HEK293 (cell line): Measurements from ENCODE around the gene ARHGEF2.

Source experiments
- CTCF ChIA-PET: fragments of 350-600 bp; formaldehyde crosslinking; extraction: SDS; loops from one replicate; lab custom pipeline; 2021; ENCODE audit warnings: antibody characterized with exemption; lab: Yijun Ruan, JAX
- POLR2A ChIA-PET: fragments of 300-600 bp; formaldehyde crosslinking; extraction: SDS; loops from one replicate; lab custom pipeline; 2020; ENCODE audit warnings: antibody characterized with exemption, inconsistent platforms; lab: Yijun Ruan, JAX
- H3K27ac ChIP-seq: fragments of 200-500 bp; sonication (Bioruptor generic); 2 replicates; pipeline ENCODE4 v1.5.1; 2014; ENCODE audit warnings: low read depth, low read length, control low read depth, inconsistent platforms; ENCODE audit errors: extremely low read depth
- H3K36me3 ChIP-seq, 2 experiments: fragments of 200-500 bp in 1 of 2; sonication (Bioruptor generic) in 1 of 2; 1 replicate in 1 of 2; 2 replicates in 1 of 2; pipeline ENCODE4 v1.5.1; 2014 to 2017; ENCODE audit warnings: inconsistent platforms in 2 of 2, low read length in 2 of 2; ENCODE audit not compliant: control insufficient read depth in 2 of 2, insufficient read depth in 1 of 2
- H3K4me1 ChIP-seq: fragments of 200-500 bp; sonication (Bioruptor generic); 2 replicates; pipeline ENCODE4 v1.5.1; 2014; ENCODE audit warnings: mild to moderate bottlenecking, low read length, inconsistent platforms; ENCODE audit not compliant: control insufficient read depth, insufficient read depth
- H3K4me3 ChIP-seq: 2 replicates; pipeline ENCODE4 v1.5.1; 2011; ENCODE audit warnings: low read depth, mild to moderate bottlenecking, control low read depth, low read length, moderate library complexity
- H3K9me3 ChIP-seq: fragments of 200-500 bp; sonication (Bioruptor generic); 2 replicates; pipeline ENCODE4 v1.5.1; 2014; ENCODE audit warnings: low read depth, low read length, inconsistent platforms; ENCODE audit not compliant: control insufficient read depth, insufficient read depth
- CTCF ChIP-seq: fragments of 450-650 bp; formaldehyde crosslinking; IDR thresholded peaks from 2 replicates; pipeline ENCODE4 v1.5.1; 2016; ENCODE audit warnings: missing biosample characterization, missing genetic modification characterization
- FEZF1 ChIP-seq: fragments of 450-650 bp; formaldehyde crosslinking; IDR thresholded peaks from 2 replicates; pipeline ENCODE4 v1.5.1; 2016; ENCODE audit warnings: missing biosample characterization, missing genetic modification characterization
- IKZF3 ChIP-seq: fragments of 450-650 bp; IDR thresholded peaks from 2 replicates; pipeline ENCODE4 v1.5.0; 2018; ENCODE audit warnings: missing biosample characterization, mild to moderate bottlenecking, missing genetic modification characterization, moderate library complexity
- KLF8 ChIP-seq: fragments of 450-650 bp; formaldehyde crosslinking; IDR thresholded peaks from 2 replicates; pipeline ENCODE4 v1.5.1; 2016; ENCODE audit warnings: missing biosample characterization, missing genetic modification characterization
- PRDM1 ChIP-seq: fragments of 450-650 bp; formaldehyde crosslinking; IDR thresholded peaks from 2 replicates; pipeline ENCODE4; 2016; ENCODE audit warnings: missing biosample characterization, missing genetic modification characterization
- YY2 ChIP-seq: fragments of 450-650 bp; formaldehyde crosslinking; IDR thresholded peaks from 2 replicates; pipeline ENCODE4 v1.5.1; 2016; ENCODE audit warnings: missing biosample characterization, missing genetic modification characterization
- ZBTB17 ChIP-seq: fragments of 450-650 bp; formaldehyde crosslinking; IDR thresholded peaks from 2 replicates; pipeline ENCODE4 v1.5.1; 2016; ENCODE audit warnings: missing biosample characterization, missing genetic modification characterization
- ZFP69B ChIP-seq: fragments of 450-650 bp; formaldehyde crosslinking; IDR thresholded peaks from 2 replicates; pipeline ENCODE4 v1.5.1; 2016; ENCODE audit warnings: missing biosample characterization, missing genetic modification characterization
- ZNF121 ChIP-seq: fragments of 450-650 bp; formaldehyde crosslinking; IDR thresholded peaks from 2 replicates; pipeline ENCODE4 v1.5.1; 2016; ENCODE audit warnings: missing biosample characterization, missing genetic modification characterization
- ZNF366 ChIP-seq: fragments of 450-650 bp; formaldehyde crosslinking; conservative IDR thresholded peaks from 2 replicates; pipeline ENCODE4 v1.5.1; 2016; ENCODE audit warnings: missing biosample characterization, missing genetic modification characterization
- ZNF394 ChIP-seq: fragments of 450-650 bp; formaldehyde crosslinking; IDR thresholded peaks from 2 replicates; pipeline ENCODE4 v1.5.1; 2016; ENCODE audit warnings: missing biosample characterization, missing genetic modification characterization, mild to moderate bottlenecking, moderate library complexity, borderline replicate concordance
- ZNF501 ChIP-seq: fragments of 450-650 bp; formaldehyde crosslinking; IDR thresholded peaks from 2 replicates; pipeline ENCODE4 v1.5.1; 2016; ENCODE audit warnings: missing biosample characterization, missing genetic modification characterization
- ZNF558 ChIP-seq: fragments of 450-650 bp; formaldehyde crosslinking; IDR thresholded peaks from 2 replicates; pipeline ENCODE4 v1.5.1; 2016; ENCODE audit warnings: missing biosample characterization, missing genetic modification characterization
- ZNF571 ChIP-seq: fragments of 450-650 bp; formaldehyde crosslinking; IDR thresholded peaks from 2 replicates; pipeline ENCODE4 v1.5.0; 2017; ENCODE audit warnings: missing biosample characterization, missing genetic modification characterization
- ZNF654 ChIP-seq: fragments of 450-650 bp; formaldehyde crosslinking; IDR thresholded peaks from 2 replicates; pipeline ENCODE4 v1.5.1; 2016; ENCODE audit warnings: low read depth, missing biosample characterization, missing genetic modification characterization
- ZNF660 ChIP-seq: fragments of 450-650 bp; IDR thresholded peaks from 2 replicates; pipeline ENCODE4 v1.5.1; 2018; ENCODE audit warnings: missing biosample characterization, mild to moderate bottlenecking, missing genetic modification characterization
- ZNF677 ChIP-seq: fragments of 450-650 bp; IDR thresholded peaks from 2 replicates; pipeline ENCODE4 v1.5.0; 2018; ENCODE audit warnings: missing biosample characterization, mild to moderate bottlenecking, missing genetic modification characterization, moderate library complexity
- ZNF768 ChIP-seq: fragments of 450-650 bp; formaldehyde crosslinking; IDR thresholded peaks from 2 replicates; pipeline ENCODE4 v1.5.1; 2018; ENCODE audit warnings: missing biosample characterization, mild to moderate bottlenecking, missing genetic modification characterization
- ZSCAN30 ChIP-seq: fragments of 450-650 bp; IDR thresholded peaks from 2 replicates; pipeline ENCODE4 v1.5.1; 2018; ENCODE audit warnings: missing biosample characterization, mild to moderate bottlenecking, missing genetic modification characterization, moderate library complexity
- ZSCAN4 ChIP-seq: fragments of 450-650 bp; formaldehyde crosslinking; IDR thresholded peaks from 2 replicates; pipeline ENCODE4 v1.5.1; 2017; ENCODE audit warnings: missing biosample characterization, missing genetic modification characterization
- TF ChIP-seq, protein P1 (sequence below): fragments of 450-650 bp; formaldehyde crosslinking; IDR thresholded peaks from 2 replicates; pipeline ENCODE4 v1.5.1; 2017; ENCODE audit warnings: missing biosample characterization, missing genetic modification characterization
- TF ChIP-seq, protein P2 (sequence below): fragments of 450-650 bp; formaldehyde crosslinking; IDR thresholded peaks from 2 replicates; pipeline ENCODE4 v1.5.1; 2017; ENCODE audit warnings: missing biosample characterization, mild to moderate bottlenecking, missing genetic modification characterization, moderate library complexity
- TF ChIP-seq, protein P3 (sequence below): fragments of 450-650 bp; formaldehyde crosslinking; IDR thresholded peaks from 2 replicates; pipeline ENCODE4 v1.5.1; 2016; ENCODE audit warnings: missing biosample characterization, missing genetic modification characterization
- TF ChIP-seq, protein P4 (sequence below): fragments of 450-650 bp; formaldehyde crosslinking; IDR thresholded peaks from 2 replicates; pipeline ENCODE4 v1.5.1; 2016; ENCODE audit warnings: missing biosample characterization, missing genetic modification characterization
- TF ChIP-seq, protein P5 (sequence below): fragments of 450-650 bp; formaldehyde crosslinking; IDR thresholded peaks from 2 replicates; pipeline ENCODE4 v1.5.1; 2016; ENCODE audit warnings: missing biosample characterization, missing genetic modification characterization

ARHGEF2 gene

DNA sequence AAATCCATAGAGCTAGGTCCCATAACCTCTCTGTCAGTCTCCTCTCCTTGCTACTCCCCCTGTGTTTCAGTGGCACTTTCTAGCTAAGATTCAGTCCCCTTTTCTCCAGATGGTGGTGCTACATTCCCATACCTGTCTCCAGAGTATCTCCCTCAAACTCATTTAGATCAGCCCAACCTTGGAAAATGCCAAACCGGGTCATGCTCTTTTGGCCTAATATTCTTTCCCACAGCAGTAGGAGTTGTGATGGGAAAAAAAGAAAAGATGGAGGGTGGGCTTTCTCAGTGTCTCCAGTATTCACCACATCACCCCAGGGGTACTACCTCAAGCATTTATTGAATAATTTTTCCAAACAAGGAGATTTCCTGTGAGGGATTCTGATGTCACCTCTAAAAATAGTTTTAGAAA lies 40.1 kb downstream of the ARHGEF2 start:
- Histone ChIP-seq H3K4me3 (no peak overlapping the region), H3K36me3 (peaks cover 3 to 6% of the 10 kb centered on the region in 2 experiments; a peak in 2 of 3 replicates), H3K9me3 (no peaks in the 10 kb centered on the region), H3K27ac (no peak overlapping the region), H3K4me1 (peaks cover 19% of the 10 kb centered on the region)
- CTCF ChIA-PET: interaction anchor here (0.6 to 5.3 kb wide), 41 partner anchors 11 to 894 kb away, joined by 3 to 104 read pairs (median 4); partner anchors contain the start of gene ARHGEF2
- POLR2A ChIA-PET: interaction anchor here (0.5 to 1.4 kb wide), 8 partner anchors 37 to 676 kb away, joined by 3 to 8 read pairs (median 4); no protein-coding TSS in a partner anchor
- peak; percentile 96 for TF ChIP-seq ZNF654 (tag by site-specific recombination)
- TF ChIP-seq, protein P1, sequence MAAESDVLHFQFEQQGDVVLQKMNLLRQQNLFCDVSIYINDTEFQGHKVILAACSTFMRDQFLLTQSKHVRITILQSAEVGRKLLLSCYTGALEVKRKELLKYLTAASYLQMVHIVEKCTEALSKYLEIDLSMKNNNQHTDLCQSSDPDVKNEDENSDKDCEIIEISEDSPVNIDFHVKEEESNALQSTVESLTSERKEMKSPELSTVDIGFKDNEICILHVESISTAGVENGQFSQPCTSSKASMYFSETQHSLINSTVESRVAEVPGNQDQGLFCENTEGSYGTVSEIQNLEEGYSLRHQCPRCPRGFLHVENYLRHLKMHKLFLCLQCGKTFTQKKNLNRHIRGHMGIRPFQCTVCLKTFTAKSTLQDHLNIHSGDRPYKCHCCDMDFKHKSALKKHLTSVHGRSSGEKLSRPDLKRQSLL (tag by site-specific recombination): peak; percentile 57; the same call in 1 of the 2 replicates
- TF ChIP-seq ZNF501 (tag by site-specific recombination): no peak
- TF ChIP-seq, protein P2, sequence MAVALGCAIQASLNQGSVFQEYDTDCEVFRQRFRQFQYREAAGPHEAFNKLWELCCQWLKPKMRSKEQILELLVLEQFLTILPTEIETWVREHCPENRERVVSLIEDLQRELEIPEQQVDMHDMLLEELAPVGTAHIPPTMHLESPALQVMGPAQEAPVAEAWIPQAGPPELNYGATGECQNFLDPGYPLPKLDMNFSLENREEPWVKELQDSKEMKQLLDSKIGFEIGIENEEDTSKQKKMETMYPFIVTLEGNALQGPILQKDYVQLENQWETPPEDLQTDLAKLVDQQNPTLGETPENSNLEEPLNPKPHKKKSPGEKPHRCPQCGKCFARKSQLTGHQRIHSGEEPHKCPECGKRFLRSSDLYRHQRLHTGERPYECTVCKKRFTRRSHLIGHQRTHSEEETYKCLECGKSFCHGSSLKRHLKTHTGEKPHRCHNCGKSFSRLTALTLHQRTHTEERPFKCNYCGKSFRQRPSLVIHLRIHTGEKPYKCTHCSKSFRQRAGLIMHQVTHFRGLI (tag by site-specific recombination): peak; percentile 98
- TF ChIP-seq ZNF121 (tag by site-specific recombination): peak; percentile 86
- peak; percentile 51; the same call in 1 of the 2 replicates for TF ChIP-seq ZNF394 (tag by site-specific recombination)
- 0 out of 2 replicates have a peak, but pooled peaks have one; percentile 44 for TF ChIP-seq ZNF366 (tag by site-specific recombination)
- peak; percentile 85 for TF ChIP-seq CTCF (tag by site-specific recombination)
- TF ChIP-seq ZNF660: peak; percentile 85; the same call in 1 of the 2 replicates
- TF ChIP-seq, protein P3, sequence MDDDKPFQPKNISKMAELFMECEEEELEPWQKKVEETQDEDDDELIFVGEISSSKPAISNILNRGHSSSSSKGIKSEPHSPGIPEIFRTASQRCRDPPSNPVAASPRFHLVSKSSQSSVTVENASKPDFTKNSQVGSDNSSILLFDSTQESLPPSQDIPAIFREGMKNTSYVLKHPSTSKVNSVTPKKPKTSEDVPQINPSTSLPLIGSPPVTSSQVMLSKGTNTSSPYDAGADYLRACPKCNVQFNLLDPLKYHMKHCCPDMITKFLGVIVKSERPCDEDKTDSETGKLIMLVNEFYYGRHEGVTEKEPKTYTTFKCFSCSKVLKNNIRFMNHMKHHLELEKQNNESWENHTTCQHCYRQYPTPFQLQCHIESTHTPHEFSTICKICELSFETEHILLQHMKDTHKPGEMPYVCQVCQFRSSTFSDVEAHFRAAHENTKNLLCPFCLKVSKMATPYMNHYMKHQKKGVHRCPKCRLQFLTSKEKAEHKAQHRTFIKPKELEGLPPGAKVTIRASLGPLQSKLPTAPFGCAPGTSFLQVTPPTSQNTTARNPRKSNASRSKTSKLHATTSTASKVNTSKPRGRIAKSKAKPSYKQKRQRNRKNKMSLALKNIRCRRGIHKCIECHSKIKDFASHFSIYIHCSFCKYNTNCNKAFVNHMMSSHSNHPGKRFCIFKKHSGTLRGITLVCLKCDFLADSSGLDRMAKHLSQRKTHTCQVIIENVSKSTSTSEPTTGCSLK: no peak
- no peak for TF ChIP-seq FEZF1 (tag by site-specific recombination)
- peak; percentile 96 for TF ChIP-seq IKZF3 (tag by site-specific recombination)
- TF ChIP-seq ZFP69B (tag by site-specific recombination): no peak
- no peak for TF ChIP-seq ZSCAN4
- TF ChIP-seq KLF8 (tag by site-specific recombination): peak; percentile 39
- TF ChIP-seq ZBTB17 (tag by site-specific recombination): peak; percentile 44; the same call in 1 of the 2 replicates
- TF ChIP-seq ZNF677 (tag by site-specific recombination): no peak
- TF ChIP-seq PRDM1 (tag by site-specific recombination): peak; percentile 79
- 0 out of 2 replicates have a peak, but pooled peaks have one; percentile 14 for TF ChIP-seq ZSCAN30 (tag by site-specific recombination)
- TF ChIP-seq YY2 (tag by site-specific recombination): no peak
- TF ChIP-seq, protein P4, sequence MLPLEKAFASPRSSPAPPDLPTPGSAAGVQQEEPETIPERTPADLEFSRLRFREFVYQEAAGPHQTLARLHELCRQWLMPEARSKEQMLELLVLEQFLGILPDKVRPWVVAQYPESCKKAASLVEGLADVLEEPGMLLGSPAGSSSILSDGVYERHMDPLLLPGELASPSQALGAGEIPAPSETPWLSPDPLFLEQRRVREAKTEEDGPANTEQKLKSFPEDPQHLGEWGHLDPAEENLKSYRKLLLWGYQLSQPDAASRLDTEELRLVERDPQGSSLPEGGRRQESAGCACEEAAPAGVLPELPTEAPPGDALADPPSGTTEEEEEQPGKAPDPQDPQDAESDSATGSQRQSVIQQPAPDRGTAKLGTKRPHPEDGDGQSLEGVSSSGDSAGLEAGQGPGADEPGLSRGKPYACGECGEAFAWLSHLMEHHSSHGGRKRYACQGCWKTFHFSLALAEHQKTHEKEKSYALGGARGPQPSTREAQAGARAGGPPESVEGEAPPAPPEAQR (tag by site-specific recombination): no peak
- TF ChIP-seq ZNF571: no peak
- TF ChIP-seq ZNF558 (tag by site-specific recombination): no peak
- TF ChIP-seq ZNF768 (tag by site-specific recombination): no peak
- TF ChIP-seq, protein P5, sequence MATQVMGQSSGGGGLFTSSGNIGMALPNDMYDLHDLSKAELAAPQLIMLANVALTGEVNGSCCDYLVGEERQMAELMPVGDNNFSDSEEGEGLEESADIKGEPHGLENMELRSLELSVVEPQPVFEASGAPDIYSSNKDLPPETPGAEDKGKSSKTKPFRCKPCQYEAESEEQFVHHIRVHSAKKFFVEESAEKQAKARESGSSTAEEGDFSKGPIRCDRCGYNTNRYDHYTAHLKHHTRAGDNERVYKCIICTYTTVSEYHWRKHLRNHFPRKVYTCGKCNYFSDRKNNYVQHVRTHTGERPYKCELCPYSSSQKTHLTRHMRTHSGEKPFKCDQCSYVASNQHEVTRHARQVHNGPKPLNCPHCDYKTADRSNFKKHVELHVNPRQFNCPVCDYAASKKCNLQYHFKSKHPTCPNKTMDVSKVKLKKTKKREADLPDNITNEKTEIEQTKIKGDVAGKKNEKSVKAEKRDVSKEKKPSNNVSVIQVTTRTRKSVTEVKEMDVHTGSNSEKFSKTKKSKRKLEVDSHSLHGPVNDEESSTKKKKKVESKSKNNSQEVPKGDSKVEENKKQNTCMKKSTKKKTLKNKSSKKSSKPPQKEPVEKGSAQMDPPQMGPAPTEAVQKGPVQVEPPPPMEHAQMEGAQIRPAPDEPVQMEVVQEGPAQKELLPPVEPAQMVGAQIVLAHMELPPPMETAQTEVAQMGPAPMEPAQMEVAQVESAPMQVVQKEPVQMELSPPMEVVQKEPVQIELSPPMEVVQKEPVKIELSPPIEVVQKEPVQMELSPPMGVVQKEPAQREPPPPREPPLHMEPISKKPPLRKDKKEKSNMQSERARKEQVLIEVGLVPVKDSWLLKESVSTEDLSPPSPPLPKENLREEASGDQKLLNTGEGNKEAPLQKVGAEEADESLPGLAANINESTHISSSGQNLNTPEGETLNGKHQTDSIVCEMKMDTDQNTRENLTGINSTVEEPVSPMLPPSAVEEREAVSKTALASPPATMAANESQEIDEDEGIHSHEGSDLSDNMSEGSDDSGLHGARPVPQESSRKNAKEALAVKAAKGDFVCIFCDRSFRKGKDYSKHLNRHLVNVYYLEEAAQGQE: no peak; the same call in 1 of the 2 replicates
